ENCODE data around the gene LAGE3. TPM values are rescaled to one million over a fixed set of nuclear protein-coding genes. Genes with fewer than 3 reads are reported as not detected.

LAGE3 gene
- total RNA-seq, 6 experiments from 2014 or later = 8.4 to 24.9 (median 10.8) TPM

DNA sequence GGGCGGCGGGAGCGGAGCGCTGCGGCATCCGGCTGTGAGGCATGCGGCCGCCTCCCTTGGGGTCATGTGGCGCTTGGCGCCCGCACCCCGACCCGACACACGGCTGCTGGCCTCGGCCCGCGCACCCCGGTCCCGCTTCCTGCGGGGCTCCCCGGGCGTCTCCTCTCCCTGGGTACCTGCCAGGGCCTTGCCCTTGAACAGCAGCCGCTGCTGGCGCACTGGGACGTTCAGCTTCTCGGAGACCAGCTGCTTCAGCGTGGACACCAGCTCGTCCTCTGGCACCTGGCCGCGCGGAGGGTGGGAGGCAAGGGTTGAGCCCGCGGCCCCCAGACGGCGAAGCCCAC lies 6.9 kb upstream of the LAGE3 start:
- WGBS (ENCODE audit: insufficient coverage, low coverage, low lambda C conversion rate, missing lambda C conversion rate) = no CpG with 5 or more reads among the region's 35 CpGs
- DNase-seq (peak in 2 of 3 donors; percentile 50 to 56), ATAC-seq (peak in 3 of 4 donors; percentile 7 to 31 (median 10))
- Histone ChIP-seq H3K27ac (peak overlapping the region; percentile 26 to 71 (median 62)), H3K9me3 (no peaks in the 10 kb centered on the region), H3K27me3 (no peaks in the 10 kb centered on the region), H3K4me1 (no peaks in the 10 kb centered on the region), H3K36me3 (no peaks in the 10 kb centered on the region), H3K4me3 (peak overlapping the region; percentile 48 to 72 (median 60))
- TF ChIP-seq, protein P1, sequence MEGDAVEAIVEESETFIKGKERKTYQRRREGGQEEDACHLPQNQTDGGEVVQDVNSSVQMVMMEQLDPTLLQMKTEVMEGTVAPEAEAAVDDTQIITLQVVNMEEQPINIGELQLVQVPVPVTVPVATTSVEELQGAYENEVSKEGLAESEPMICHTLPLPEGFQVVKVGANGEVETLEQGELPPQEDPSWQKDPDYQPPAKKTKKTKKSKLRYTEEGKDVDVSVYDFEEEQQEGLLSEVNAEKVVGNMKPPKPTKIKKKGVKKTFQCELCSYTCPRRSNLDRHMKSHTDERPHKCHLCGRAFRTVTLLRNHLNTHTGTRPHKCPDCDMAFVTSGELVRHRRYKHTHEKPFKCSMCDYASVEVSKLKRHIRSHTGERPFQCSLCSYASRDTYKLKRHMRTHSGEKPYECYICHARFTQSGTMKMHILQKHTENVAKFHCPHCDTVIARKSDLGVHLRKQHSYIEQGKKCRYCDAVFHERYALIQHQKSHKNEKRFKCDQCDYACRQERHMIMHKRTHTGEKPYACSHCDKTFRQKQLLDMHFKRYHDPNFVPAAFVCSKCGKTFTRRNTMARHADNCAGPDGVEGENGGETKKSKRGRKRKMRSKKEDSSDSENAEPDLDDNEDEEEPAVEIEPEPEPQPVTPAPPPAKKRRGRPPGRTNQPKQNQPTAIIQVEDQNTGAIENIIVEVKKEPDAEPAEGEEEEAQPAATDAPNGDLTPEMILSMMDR (IDR thresholded peaks at IDR 0.05) = no peak
- TF ChIP-seq POLR2A (IDR thresholded peaks at IDR 0.05) = peak; percentile 11
- intact Hi-C loops (cut with DNase I) = no loop called here

DNA sequence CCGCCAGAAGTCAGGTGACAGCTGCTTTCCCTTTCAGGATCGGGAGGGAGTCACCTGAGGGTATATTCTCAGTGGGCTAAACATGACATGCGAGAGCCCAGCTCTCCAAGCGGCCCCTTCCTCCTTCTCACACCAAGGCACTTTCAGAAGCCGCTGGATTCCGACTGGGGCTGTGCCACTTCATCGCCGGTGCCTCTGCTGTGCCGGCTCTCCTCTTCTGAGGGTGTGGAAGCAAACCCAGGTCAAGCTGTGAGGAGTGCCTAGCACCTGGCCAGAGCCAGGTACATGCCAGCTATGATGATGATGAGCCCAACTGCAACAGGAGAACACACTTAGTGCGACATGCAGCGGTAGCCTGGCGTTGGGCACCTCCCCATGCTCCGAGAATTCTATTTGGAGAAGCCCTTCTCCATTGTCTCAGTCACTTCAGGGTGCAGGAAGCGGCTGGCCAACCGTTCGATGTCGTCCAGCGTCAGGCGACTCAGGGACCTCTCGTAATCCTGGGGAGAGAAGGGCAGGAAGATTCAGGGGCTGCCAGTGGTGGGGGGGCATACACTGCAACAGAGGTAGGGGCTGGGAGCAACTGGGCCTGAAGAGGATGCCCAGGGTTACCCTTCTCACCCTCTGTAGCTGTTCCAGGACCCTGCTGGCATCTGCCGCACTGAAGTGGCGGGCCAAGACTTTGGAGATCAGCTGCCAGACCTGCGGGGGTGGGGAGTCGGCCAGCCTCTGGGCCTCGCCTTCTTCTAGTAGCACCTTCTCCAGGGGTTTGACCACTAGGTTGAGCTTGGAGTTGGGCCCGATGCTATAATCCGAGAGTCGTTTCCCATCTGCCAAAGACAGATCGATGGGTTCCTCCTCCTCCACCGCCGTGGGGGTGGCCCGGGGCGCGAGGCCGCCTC lies 6.3 kb upstream of the LAGE3 start:
- 53% methylated on average over 9 of the region's 35 CpGs for WGBS (ENCODE audit: insufficient coverage, low coverage, low lambda C conversion rate, missing lambda C conversion rate)
- no peaks in the 10 kb centered on the region for H3K9me3 ChIP-seq
- peak overlapping the region; percentile 26 to 71 (median 62) for H3K27ac ChIP-seq
- peak in 1 of 3 donors; percentile 16 for DNase-seq
- peak overlapping the region; percentile 48 to 72 (median 60) for H3K4me3 ChIP-seq
- ATAC-seq = peak in 1 of 4 donors; percentile 25
- H3K27me3 ChIP-seq = no peaks in the 10 kb centered on the region
- intact Hi-C loops (cut with DNase I) = no loop called here
- no peaks in the 10 kb centered on the region for H3K4me1 ChIP-seq
- TF ChIP-seq, protein P1 (IDR thresholded peaks at IDR 0.05) = no peak
- TF ChIP-seq POLR2A (IDR thresholded peaks at IDR 0.05) = no peak
- no peaks in the 10 kb centered on the region for H3K36me3 ChIP-seq

DNA sequence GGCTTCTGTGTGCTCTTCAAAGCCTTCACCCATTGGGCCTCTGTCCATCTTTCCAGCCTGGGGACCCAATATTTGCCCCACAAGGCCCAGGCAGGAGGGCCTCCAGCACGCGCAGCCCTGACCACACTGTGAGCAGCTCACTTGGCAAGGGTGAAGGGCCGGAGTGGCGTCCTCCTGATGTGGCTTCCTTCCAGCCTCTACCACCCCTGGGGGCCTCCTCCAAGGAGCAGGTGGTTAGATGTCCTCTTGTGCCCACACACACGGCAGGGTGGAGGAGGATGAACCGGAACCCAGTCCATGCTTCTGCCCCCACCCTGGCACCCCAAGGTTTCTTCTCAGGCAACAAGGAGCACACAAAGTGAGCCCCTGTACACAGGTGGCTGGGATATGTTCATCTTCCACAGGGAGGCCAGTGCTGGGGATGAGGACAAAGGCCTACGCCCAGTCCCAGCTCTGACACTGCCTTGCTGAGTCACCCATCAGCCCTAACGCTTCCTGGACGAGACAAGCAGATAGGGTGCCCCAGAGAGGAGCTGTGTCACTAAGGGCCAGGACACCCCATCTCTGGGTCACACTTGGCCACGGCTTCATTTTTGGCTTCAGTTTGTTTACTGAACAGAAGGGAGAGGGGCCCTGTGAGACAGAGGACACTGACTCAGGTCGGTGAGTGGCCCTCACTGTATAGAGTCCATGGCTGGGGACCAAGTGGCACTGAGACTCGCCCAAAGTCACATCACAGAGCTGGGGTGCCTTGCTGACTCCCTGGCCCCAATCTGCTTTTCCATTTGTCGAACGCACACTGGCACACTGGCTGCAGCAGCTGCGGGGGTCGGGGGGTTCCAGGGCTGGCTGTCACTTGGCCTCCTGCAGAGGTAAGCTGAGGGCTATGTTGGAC lies 5.4 kb upstream of the LAGE3 start:
- H3K4me1 ChIP-seq = no peaks in the 10 kb centered on the region
- intact Hi-C loops (cut with DNase I) = no loop called here
- H3K27ac ChIP-seq = no peak overlapping the region
- ATAC-seq (peak in 1 of 4 donors; percentile 58), DNase-seq (peak in 2 of 3 donors; percentile 37 to 45)
- H3K27me3 ChIP-seq = no peaks in the 10 kb centered on the region
- H3K4me3 ChIP-seq = no peak overlapping the region
- TF ChIP-seq, protein P1 (IDR thresholded peaks at IDR 0.05) = no peak
- TF ChIP-seq POLR2A (IDR thresholded peaks at IDR 0.05) = no peak
- H3K9me3 ChIP-seq = no peaks in the 10 kb centered on the region
- no peaks in the 10 kb centered on the region for H3K36me3 ChIP-seq
- WGBS (ENCODE audit: insufficient coverage, low coverage, low lambda C conversion rate, missing lambda C conversion rate) = 77% methylated on average over 4 of the region's 16 CpGs

DNA sequence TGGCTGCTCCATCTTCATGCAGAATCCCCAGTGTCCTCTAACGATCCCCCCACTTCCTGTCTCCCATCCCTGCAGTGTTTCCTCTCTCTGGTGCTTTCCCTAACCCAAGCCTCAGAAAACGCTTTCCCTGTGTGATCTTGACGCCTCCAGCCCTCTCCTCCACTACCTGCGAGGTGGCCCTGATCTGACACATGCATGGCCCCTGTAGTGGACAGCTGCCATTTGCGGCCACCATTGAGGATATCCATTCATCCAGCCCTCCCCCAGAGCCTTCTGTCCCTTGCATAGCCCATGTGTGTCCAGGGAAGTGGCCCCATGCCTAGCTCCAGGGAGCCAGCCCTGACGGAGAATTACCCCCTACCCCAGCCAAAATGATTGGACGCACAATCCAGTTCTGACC lies 4.2 kb upstream of the LAGE3 start:
- Histone ChIP-seq H3K36me3 (no peaks in the 10 kb centered on the region), H3K9me3 (no peaks in the 10 kb centered on the region), H3K4me3 (no peak overlapping the region), H3K27ac (no peak overlapping the region), H3K4me1 (no peaks in the 10 kb centered on the region), H3K27me3 (no peaks in the 10 kb centered on the region)
- 73% methylated on average over 2 of the region's 7 CpGs for WGBS (ENCODE audit: insufficient coverage, low coverage, low lambda C conversion rate, missing lambda C conversion rate)
- intact Hi-C loops (cut with DNase I) = no loop called here
- ATAC-seq (no peak), DNase-seq (no peak)
- no peak for TF ChIP-seq POLR2A (IDR thresholded peaks at IDR 0.05)
- TF ChIP-seq, protein P1 (IDR thresholded peaks at IDR 0.05) = no peak

Measured in right lobe of liver (tissue), 6 donors.